Fibroblast of lung (primary cell): ENCODE results near the gene SVIP.

Experiments used
- CTCF ChIP-seq, 2 donors: IDR thresholded peaks in 1 of 2; conservative IDR thresholded peaks in 1 of 2; 1 replicate in 1 of 2; 2 replicates in 1 of 2; pipeline ENCODE4 v1.5.1; 2011 to 2012; ENCODE audit warnings: low read length in 2 of 2, control low read depth in 1 of 2, inconsistent platforms in 1 of 2, low read depth in 1 of 2, mild to moderate bottlenecking in 1 of 2
- EZH2 ChIP-seq: IDR thresholded peaks from 2 replicates; pipeline ENCODE4 v1.5.1; 2012; ENCODE audit warnings: low read length, control low read depth, mild to moderate bottlenecking; ENCODE audit errors: missing control alignments

- TF ChIP-seq CTCF (conservative IDR thresholded peaks at IDR 0.05 in 1 of 2, IDR thresholded peaks at IDR 0.05 in 1 of 2; ENCODE audit: low read depth in 1 of 2, low read length in 2 of 2) (no peak), EZH2 (no peak)
Observed at GRCh38 chr11:22774716-22775115, 54.9 kb downstream of the SVIP start.
